NCI-H1105 treated with DMSO at 0.1 percent for 48 hours (cell line): ENCODE data around the gene NUDT22.

Experiments used
- DNase-seq: peaks from one replicate; lab custom pipeline; 2025; lab: John Stamatoyannopoulos, UW

Gene NUDT22

DNA sequence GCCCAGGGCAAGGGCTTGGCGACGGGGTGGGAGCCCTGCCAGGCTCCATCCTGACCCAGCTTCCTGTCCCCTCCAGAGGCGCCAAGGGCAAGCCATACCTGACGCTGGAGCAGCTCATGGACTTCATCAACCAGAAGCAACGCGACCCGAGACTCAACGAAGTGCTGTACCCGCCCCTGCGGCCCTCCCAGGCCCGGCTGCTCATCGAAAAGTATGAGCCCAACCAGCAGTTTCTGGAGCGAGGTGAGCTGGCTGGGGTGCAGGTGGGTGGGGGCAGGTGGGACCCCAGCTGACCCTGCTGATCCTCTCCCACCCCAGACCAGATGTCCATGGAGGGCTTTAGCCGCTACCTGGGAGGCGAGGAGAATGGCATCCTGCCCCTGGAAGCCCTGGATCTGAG is 30.2 kb downstream of the NUDT22 start:
- no peak for DNase-seq

DNA sequence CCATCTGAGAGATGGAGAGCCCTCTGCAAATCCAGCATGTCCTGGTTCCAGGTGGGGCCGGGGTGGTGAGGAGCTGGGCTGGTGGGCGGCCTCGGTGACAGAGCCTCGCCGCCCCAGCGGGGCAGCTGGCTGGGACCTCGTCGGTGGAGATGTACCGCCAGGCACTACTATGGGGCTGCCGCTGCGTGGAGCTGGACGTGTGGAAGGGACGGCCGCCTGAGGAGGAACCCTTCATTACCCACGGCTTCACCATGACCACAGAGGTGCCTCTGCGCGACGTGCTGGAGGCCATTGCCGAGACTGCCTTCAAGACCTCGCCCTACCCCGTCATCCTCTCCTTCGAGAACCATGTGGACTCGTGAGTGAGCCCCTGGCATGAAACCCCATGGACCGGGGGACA is 32.3 kb downstream of the NUDT22 start:
- DNase-seq, result no peak

GRCh38 chr11:64258946-64259532 is 33.0 kb downstream of the NUDT22 start:
- DNase-seq, result no peak

DNA sequence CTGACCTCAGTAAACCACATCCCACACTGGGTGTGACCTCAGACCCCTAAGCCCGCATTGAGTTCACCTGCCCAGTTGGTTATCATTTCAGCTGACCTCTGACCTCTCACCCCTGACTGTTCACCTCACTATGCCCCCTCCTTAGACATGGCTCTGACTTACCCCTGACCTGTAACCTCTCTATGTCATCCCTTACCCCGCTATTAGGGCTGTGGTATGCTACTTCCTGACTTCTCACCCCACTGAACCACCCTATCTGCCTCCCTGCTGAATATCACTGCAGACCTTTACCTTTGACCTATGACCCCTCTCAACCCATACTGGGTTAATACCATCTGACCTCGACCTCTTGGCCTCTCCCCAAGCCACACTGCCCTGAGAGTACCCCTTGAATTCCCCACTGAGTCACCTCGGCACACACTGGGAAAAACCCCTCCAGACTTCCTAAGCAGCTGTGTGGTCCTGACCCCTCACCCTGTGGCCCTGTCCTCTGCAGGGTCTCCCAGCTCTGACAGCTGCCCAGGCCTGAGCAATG is 33.5 kb downstream of the NUDT22 start:
- DNase-seq, result no peak

- DNase-seq, result no peak
Measured at GRCh38 chr11:64260147-64260708, 34.2 kb downstream of the NUDT22 start.

- DNase-seq, result no peak
Measured at GRCh38 chr11:64261556-64262080, 35.5 kb downstream of the NUDT22 start.

DNA sequence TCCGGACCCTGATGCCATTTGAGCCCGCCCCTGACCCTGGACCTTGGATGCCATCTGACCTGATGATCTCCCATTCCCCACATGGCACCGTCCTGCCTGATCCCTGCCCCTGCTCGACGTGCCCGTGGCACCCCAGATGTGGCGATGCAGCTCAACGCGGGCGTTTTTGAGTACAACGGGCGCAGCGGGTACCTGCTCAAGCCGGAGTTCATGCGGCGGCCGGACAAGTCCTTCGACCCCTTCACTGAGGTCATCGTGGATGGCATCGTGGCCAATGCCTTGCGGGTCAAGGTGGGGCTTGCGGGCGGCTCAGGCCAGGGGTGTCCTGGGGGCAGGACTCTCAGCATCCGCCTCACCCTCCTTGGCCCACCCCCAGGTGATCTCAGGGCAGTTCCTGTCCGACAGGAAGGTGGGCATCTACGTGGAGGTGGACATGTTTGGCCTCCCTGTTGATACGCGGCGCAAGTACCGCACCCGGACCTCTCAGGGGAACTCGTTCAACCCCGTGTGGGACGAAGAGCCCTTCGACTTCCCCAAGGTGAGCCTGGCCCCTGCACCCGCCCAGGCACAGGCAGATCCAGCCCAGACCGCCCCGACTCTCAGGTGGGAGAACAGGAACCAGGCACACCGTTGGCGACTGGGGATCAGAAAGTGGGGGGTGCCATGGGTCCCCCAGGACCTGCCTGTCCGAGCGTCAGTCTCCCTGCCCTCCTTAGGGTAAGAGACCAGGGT is 36.4 kb downstream of the NUDT22 start:
- DNase-seq, result no peak

- DNase-seq, result no peak
Measured at GRCh38 chr11:64263021-64263946, 37.2 kb downstream of the NUDT22 start.

- DNase-seq, result no peak
Measured at GRCh38 chr11:64263947-64264317, 37.9 kb downstream of the NUDT22 start.

GRCh38 chr11:64264371-64264852 is 38.3 kb downstream of the NUDT22 start:
- DNase-seq, result no peak

GRCh38 chr11:64265176-64266160 is 39.4 kb downstream of the NUDT22 start:
- DNase-seq, result no peak

DNA sequence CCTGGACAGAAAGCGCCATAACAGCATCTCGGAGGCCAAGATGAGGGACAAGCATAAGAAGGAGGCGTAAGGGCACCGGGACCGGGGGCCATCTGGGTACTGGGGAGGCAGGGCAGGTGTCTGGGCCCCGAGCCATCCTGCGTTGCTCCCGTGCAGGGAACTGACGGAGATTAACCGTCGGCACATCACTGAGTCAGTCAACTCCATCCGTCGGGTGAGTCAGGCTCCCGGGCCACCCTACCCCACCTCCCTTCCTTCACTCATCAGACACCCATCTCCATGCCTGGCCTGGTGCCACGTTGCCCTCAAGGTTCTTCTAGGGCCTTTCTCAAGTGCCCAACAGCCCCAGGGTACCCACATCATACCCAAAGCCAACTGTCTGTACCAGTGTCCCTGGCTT is 40.3 kb downstream of the NUDT22 start:
- DNase-seq, result no peak

GRCh38 chr11:64267207-64267945 is 41.3 kb downstream of the NUDT22 start:
- no peak for DNase-seq

DNA sequence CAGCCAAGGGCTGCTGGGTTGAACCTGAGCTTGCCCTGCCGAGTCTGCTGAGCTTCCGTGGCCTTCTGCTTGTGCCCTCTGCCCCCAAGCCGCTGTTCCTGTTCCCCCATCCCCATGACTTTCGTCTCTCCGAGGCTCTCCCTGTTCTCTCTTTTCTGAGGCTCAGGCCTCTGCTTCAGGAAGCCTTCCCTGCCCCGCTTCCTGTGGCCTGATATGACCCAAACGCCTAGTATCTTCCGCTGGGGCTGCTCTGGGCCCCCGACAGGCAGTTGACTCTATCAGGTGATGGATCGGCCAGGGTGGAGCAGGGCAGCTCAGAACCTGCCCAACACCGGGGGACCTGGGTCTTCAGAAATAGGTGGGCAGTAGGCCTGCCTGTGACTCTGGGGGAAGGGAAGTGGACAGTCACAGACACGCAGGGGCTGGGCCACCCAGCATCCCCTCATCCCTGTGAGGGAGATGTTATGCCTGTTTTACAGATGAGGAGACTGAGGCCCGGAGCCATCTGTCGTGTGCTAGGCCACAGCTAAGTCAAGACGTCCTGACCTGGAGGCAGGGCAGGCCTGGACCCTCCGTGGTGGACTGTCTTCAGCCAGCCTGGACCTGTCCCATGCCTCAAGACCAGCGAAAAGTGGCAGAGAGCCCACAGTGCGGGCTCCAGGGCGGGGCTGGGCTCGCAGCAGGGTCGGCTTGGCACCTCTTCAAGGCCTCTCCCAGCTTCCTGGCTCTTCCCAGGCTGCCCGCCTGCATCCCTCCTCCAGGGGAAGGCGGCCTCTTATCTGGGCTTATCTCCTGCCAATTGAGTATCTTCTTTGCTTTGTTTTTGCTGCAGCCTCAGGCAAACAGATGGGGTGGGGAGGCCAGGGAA is 42.2 kb downstream of the NUDT22 start:
- peak; percentile 6 for DNase-seq

DNA sequence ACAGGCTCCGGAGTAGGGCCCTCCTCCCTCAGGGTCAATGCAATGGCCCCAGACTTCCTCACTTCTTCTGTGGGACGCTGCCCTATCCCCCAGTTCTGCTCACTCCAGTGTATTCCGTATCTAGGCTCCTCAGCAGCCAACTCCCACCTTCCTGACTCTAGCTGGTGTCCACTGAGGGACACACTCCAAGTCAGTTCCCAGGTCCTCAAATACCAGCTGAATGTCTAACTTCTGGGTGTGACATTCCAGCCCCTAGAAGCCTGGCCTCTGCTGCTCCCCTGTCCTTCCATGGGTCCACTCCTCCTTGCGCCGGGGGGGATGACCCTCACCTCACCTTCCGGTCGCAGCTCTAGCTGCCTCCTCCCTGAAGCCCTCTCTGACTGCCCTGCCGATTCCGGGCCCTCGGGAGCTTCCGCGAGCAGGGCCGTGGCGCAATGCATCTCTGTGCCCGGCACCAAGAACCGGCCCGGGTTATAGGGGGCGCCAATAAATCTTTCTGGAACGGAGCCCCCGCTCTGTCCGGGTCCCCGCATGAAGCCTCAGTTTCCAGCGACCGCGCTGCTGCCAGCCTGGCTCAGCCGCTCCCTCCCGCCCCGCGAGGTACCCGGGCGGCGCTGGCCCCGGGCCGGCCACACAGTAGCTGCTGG is 42.9 kb downstream of the NUDT22 start:
- DNase-seq, result no peak

DNA sequence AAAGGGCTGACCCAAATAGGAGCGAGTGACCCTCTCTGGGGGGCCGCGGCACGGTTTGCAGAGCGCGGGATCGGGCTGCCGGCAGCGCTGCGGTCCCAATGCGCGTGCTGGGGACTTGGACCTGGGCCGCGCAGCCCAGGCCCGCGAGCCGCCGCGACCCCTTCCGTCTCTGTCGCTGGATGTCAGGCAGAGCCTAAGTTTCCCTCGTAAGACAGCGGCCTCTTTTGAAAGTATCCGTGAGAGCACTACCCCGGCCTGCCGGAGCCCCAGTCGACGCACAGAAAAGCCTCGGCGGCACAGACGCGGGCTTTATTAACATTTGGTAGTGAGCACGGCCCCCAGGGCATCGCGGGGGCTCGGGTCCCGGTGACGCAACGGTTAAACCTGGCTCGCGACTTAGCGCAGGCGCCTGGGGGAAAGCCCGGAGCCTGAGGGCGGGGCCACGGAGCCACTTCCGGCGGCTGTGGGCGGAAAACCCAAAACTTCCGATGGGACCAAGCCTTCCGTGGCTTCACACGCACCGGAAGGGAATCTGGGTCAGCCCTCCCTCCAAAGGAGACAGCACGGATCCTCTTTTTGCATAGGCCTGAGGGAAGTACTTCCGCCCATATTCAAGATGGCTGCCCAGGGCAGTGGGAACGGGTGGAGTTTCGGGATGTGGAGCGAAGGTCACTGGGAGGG is 43.6 kb downstream of the NUDT22 start:
- DNase-seq, result peak; percentile 99

DNA sequence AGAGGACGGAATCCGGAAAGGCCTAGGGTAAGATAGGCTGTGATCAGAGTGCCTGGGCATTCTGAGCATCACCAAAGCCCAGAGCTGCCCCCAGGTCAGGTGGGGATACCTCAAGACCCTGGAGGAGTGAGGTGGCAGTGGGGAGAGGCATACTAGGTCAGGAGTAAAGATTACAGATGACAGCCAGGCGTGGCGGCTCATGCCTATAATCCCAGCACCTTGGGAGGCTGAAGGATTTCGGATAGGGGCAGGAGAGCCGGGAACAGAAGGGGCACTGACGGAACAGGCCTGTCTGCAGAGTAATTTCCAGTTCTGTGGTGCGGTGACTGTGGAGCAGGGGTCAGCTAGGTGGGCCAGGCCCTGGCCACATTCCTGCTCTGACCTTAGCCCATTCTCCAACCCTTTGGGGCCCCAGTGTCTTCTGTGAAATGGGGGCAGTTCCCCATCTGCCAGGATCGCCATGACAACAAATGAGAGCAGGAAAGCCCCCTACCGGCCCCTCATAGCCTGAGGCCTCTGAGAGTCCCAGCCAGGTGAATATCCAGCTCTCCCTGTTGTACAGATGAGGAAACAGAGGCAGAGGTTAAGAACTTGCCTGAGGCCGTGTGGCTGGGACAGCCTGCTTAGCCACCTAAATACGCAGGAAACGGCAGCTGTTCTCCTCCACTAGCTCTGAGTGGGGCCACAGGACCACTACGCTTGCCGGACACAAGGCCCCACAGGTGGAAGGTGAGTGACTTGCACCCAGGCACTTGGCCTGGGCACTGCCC is 49.1 kb downstream of the NUDT22 start:
- no peak for DNase-seq
